Measurements from ENCODE around the gene MICAL2.

MICAL2 gene

DNA sequence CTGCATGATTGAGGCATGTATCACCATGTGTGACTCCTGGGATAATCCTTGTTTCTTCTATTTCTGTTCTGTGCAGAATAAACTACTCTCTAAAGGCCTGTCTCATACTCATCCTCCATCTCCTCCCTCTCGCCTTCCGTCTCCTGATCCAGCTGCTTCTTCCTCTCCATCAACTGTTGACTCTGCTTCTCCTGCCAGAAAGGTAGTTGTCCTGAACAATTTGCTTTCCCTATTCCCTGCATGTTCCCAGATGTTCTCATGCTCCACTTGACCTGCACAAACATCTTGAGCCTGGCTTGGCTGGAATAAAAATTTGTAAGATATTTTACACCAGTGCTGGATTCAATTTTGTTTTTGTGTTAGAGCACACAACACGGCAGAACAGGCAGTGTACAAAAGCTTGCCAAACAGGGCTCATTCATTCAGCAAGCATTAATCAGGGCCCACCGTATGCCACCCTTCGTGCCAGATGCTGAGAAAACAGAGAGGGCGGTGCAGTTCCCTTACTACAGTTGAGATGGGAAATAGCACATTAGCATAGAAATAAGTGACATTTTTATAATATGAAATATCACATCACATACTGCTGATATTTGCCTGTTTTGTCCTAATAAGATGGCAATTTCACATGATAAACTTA is 133.6 kb downstream of the MICAL2 start:
- FAIRE-seq: no peak
- DNase-seq (ENCODE audit: insufficient read length, low spot score): no peak

DNA sequence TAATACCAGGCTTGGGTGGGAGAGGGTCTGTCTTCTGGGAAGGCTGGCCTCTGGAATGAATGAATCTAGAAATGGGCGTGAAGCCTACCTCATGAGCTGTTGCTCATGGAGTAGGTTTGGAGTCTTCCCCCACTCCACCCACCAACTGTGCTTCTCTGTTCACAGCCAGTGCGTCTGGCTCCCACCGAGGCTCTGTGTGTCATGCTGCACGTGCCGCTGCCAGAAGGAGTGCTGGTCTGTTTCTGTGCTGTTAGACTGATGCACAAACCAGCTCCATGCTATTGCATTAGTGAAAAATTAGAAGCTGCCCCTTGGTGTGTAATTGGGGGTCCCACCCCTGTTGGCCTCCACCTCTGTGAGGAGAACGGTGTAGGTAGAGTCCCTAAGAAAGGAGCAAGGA is 134.7 kb downstream of the MICAL2 start:
- FAIRE-seq: no peak
- DNase-seq (ENCODE audit: insufficient read length, low spot score): no peak
- TF ChIP-seq PAX5 (IDR thresholded peaks at IDR 0.05; ENCODE audit: insufficient read depth, low read length, severe bottlenecking): no peak
- TF ChIP-seq TAF1 (IDR thresholded peaks at IDR 0.05; ENCODE audit: low read depth, low read length): no peak
- no peak for TF ChIP-seq SPI1 (IDR thresholded peaks at IDR 0.05; ENCODE audit: low read depth, low read length)
- no peak for TF ChIP-seq POU2F2 (IDR thresholded peaks at IDR 0.05; ENCODE audit: low read depth, low read length)
- no peak for TF ChIP-seq POLR2AphosphoS5 (IDR thresholded peaks at IDR 0.05; ENCODE audit: low read depth, low read length)
- TF ChIP-seq POLR2A (IDR thresholded peaks at IDR 0.05; ENCODE audit: low read depth, low read length): no peak

More for the DNA sequence above, 133.6 kb downstream of the MICAL2 start:
- TF ChIP-seq TAF1 (IDR thresholded peaks at IDR 0.05; ENCODE audit: low read depth, low read length): no peak
- TF ChIP-seq SPI1 (IDR thresholded peaks at IDR 0.05; ENCODE audit: low read depth, low read length): no peak

DNA sequence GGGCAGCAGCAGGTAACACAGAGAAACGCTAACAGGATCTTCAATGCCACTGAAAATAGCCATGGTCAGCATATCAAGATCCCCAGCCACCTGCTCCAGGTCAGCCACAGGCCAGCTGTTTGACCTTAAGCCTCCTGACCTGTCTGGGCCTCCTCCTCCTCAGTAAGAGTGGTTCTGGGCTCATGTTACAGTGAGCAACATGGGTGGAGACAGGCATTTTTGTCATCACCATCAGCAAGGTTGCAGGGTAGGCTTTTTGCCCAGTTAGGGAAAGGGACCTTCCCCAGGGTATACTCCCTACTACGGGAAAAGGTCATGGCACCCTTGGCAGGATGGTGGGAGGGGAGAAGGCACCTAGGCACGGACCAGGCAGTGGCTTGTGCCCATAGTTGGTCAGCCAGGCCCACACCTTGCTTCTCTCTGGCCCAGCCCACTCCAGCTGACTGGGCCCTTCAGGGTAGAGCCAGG is 135.2 kb downstream of the MICAL2 start:
- DNase-seq (ENCODE audit: insufficient read length, low spot score) (no peak), FAIRE-seq (no peak)
- no peak for TF ChIP-seq POLR2A (IDR thresholded peaks at IDR 0.05; ENCODE audit: low read depth, low read length)
- no peak for TF ChIP-seq POU2F2 (IDR thresholded peaks at IDR 0.05; ENCODE audit: low read depth, low read length)

DNA sequence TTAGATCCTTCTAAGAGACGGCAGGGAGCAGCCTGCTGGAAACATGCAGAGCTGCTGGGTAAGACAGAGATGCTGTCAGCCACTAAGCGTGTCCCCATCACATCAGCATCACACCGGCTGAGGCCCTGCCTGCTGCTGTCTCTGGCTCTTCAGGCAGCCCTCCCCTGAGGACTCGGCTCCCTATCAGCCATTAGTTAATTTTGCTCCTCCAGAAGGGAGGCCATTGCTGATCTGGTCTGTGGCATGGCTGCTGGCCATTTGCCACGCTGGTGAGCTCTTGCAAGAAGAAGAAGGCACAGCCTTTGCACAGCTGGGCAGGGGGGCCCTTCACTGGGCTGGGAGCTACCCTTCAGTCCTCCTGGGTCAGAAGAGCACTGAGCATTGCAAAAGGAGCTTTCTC is 135.8 kb downstream of the MICAL2 start:
- no peak for TF ChIP-seq POU2F2 (IDR thresholded peaks at IDR 0.05; ENCODE audit: low read depth, low read length)
- no peak for TF ChIP-seq TAF1 (IDR thresholded peaks at IDR 0.05; ENCODE audit: low read depth, low read length)
- no peak for TF ChIP-seq PAX5 (IDR thresholded peaks at IDR 0.05; ENCODE audit: insufficient read depth, low read length, severe bottlenecking)
- TF ChIP-seq SPI1 (IDR thresholded peaks at IDR 0.05; ENCODE audit: low read depth, low read length): no peak
- TF ChIP-seq POLR2AphosphoS5 (IDR thresholded peaks at IDR 0.05; ENCODE audit: low read depth, low read length): no peak
- no peak for TF ChIP-seq POLR2A (IDR thresholded peaks at IDR 0.05; ENCODE audit: low read depth, low read length)
- DNase-seq (ENCODE audit: insufficient read length, low spot score): no peak
- FAIRE-seq: no peak

DNA sequence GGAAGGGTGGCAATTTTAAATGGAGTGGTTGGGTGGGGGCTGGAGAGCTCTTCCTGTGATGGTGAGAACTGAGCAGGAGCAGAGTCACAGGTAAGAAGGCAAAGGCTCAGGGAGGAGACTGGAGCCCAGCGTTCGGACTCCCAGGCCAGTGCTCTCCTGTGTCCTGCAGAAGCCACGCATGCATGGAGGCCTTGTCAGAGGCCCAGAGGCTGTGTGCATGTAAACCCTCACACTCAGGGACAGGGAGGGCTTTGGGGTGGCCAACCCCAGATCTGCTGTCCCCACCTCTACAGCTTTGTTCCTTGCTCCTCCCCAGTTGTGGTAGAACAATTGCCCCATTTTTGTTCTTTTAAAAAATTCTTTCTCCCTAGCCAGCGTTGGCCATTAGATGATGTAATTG is 136.6 kb downstream of the MICAL2 start:
- no peak for TF ChIP-seq POLR2A (IDR thresholded peaks at IDR 0.05; ENCODE audit: low read depth, low read length)
- no peak for TF ChIP-seq TAF1 (IDR thresholded peaks at IDR 0.05; ENCODE audit: low read depth, low read length)
- TF ChIP-seq PAX5 (IDR thresholded peaks at IDR 0.05; ENCODE audit: insufficient read depth, low read length, severe bottlenecking): no peak
- no peak for TF ChIP-seq SPI1 (IDR thresholded peaks at IDR 0.05; ENCODE audit: low read depth, low read length)
- no peak for TF ChIP-seq POLR2AphosphoS5 (IDR thresholded peaks at IDR 0.05; ENCODE audit: low read depth, low read length)
- TF ChIP-seq POU2F2 (IDR thresholded peaks at IDR 0.05; ENCODE audit: low read depth, low read length): no peak
- no peak for DNase-seq (ENCODE audit: insufficient read length, low spot score)
- FAIRE-seq: no peak

DNA sequence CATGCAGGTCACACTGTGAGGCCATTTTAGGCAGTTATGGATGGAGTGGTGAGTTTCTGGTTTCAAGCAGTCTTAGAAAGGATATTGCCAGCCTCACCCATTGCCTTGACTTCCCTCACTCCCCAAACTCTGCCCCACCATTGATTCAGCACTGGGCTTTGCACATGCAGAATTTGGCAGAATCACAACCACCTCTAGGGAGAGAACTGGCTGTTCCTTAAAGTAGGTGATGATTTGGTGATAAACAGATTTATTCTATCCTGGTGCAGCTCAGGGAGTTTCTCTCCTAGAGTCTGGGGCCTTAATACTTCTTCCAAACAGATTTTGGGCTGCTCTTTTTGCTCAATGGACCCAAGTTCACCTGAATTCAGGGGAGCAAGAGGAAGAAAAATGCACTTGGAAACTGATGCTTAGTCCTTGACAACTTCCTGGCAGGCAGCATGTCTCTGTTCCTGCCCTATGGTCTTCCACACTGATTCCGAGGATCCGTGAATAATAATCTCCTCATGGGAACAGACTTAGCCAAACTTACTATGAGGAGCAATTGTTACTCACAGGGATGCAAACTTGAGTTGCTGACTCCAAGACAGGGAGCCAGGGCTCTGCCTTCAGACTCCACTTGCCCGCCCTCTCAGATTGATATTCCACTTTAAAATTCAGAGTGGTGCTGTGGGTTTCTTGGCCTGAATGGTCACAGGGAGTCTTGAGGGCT is 137.3 kb downstream of the MICAL2 start:
- FAIRE-seq: no peak
- DNase-seq (ENCODE audit: insufficient read length, low spot score): no peak
- TF ChIP-seq POU2F2 (IDR thresholded peaks at IDR 0.05; ENCODE audit: low read depth, low read length) (no peak), POLR2AphosphoS5 (IDR thresholded peaks at IDR 0.05; ENCODE audit: low read depth, low read length) (no peak), TAF1 (IDR thresholded peaks at IDR 0.05; ENCODE audit: low read depth, low read length) (no peak), POLR2A (IDR thresholded peaks at IDR 0.05; ENCODE audit: low read depth, low read length) (no peak), PAX5 (IDR thresholded peaks at IDR 0.05; ENCODE audit: insufficient read depth, low read length, severe bottlenecking) (no peak), SPI1 (IDR thresholded peaks at IDR 0.05; ENCODE audit: low read depth, low read length) (no peak)

DNA sequence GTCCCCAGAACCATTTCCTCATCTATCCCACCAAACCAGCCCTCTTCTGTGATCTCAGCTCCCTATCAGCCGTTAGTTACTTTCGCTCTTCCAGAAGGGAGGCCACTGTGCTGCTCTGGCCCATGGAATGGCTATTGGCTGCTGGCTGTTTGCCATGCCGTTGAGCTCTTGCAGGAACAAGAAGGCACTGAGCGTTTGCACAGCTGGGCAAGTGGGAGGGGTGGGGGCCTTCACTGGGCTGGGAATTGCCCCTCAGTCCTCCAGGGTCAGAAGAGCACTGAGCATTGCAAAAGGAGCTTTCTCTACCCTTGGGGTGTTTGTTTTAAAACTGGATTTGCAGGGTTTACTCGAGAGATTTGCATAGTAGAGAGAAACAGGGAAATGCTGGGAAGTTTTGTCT is 137.9 kb downstream of the MICAL2 start:
- FAIRE-seq (no peak), DNase-seq (ENCODE audit: insufficient read length, low spot score) (no peak)
- TF ChIP-seq POLR2AphosphoS5 (IDR thresholded peaks at IDR 0.05; ENCODE audit: low read depth, low read length): no peak
- no peak for TF ChIP-seq TAF1 (IDR thresholded peaks at IDR 0.05; ENCODE audit: low read depth, low read length)
- no peak for TF ChIP-seq SPI1 (IDR thresholded peaks at IDR 0.05; ENCODE audit: low read depth, low read length)
- no peak for TF ChIP-seq POLR2A (IDR thresholded peaks at IDR 0.05; ENCODE audit: low read depth, low read length)
- no peak for TF ChIP-seq POU2F2 (IDR thresholded peaks at IDR 0.05; ENCODE audit: low read depth, low read length)
- TF ChIP-seq PAX5 (IDR thresholded peaks at IDR 0.05; ENCODE audit: insufficient read depth, low read length, severe bottlenecking): no peak

DNA sequence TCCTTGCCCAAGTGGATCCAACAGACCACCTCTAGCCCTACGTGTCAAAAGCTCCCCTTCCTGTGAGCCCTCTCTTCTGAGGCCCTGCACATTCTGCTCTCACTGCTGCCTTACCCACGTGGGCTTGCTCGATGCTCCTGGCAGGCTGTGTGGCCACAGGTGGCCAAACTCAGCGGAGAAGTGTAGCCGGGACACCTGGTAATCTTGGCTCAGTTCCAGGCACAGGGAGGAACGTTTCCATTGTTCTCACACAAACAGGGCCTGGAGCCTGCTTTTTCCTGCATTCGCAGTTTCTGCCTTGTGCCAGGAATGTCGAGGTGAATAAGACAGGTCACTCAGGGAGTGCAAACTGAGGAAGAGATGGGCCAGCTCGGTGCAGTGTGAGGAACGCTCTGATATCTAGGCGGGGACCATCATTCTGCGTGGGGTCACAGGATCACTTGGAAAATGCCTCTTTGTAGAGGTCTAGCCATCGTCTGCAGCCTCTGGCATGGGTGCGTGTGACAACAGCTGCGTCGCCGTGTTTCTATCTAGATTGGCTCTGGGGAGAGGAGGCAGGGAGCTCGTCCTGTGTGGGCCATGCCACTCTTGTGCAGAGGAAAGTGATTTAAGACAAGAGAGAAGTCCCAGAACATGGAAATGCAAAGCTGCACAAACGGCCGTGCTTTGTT is 139.3 kb downstream of the MICAL2 start:
- FAIRE-seq (no peak), DNase-seq (ENCODE audit: insufficient read length, low spot score) (no peak)
- no peak for TF ChIP-seq POU2F2 (IDR thresholded peaks at IDR 0.05; ENCODE audit: low read depth, low read length)
- TF ChIP-seq SPI1 (IDR thresholded peaks at IDR 0.05; ENCODE audit: low read depth, low read length): no peak
- no peak for TF ChIP-seq TAF1 (IDR thresholded peaks at IDR 0.05; ENCODE audit: low read depth, low read length)
- no peak for TF ChIP-seq PAX5 (IDR thresholded peaks at IDR 0.05; ENCODE audit: insufficient read depth, low read length, severe bottlenecking)
- no peak for TF ChIP-seq POLR2AphosphoS5 (IDR thresholded peaks at IDR 0.05; ENCODE audit: low read depth, low read length)
- no peak for TF ChIP-seq POLR2A (IDR thresholded peaks at IDR 0.05; ENCODE audit: low read depth, low read length)

DNA sequence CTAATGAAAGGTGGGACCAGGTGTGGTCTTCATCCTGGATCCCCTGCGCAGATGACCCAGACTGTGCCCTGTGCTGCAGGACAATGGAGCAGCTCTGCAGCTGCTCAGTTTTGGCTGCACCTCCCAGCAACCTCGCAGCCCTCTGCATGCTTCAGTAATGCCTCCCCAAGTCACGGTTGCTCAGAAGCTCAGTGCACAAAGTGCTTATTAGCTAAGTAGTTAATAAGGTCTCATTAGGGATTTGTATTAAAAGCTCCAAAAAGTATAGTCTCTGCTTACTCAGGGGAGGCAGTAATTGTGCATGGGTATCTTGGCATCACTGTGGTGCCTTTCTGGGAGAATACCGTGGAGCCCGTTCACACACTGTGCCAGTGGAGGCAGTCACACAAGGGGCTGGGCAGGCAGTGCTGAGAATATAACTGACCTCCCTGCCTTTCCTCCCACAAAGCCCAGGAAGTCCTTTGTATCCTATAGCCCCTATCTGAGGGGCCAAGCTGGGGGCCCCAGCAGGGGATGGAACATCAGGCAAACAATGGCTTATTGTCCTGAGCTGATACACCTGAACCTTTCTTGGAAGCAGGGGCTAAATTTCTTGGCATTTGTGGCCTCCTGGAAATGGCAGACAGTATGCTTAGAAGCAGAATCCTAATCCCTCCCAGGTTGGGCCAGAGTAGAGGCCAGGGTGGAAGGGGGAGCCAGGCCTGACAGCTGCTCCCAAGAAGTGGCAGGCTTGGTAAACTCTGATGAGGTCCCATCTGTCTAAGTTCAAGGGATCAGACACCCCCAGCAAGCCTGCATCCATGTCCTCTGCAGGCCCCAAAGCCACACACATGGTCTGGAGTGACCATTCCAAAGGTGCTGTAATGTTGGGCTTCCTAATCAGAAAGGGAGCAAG is 141.5 kb downstream of the MICAL2 start:
- TF ChIP-seq SPI1 (IDR thresholded peaks at IDR 0.05; ENCODE audit: low read depth, low read length) (no peak), PAX5 (IDR thresholded peaks at IDR 0.05; ENCODE audit: insufficient read depth, low read length, severe bottlenecking) (no peak), POLR2AphosphoS5 (IDR thresholded peaks at IDR 0.05; ENCODE audit: low read depth, low read length) (no peak), TAF1 (IDR thresholded peaks at IDR 0.05; ENCODE audit: low read depth, low read length) (no peak), POLR2A (IDR thresholded peaks at IDR 0.05; ENCODE audit: low read depth, low read length) (no peak), POU2F2 (IDR thresholded peaks at IDR 0.05; ENCODE audit: low read depth, low read length) (no peak)
- no peak for DNase-seq (ENCODE audit: insufficient read length, low spot score)
- FAIRE-seq: no peak
